Upper lobe of left lung (tissue), 4 donors: Measurements from ENCODE around the gene ME3.

Experiments used
- POLR2A ChIP-seq, 4 donors: fragments of 450-650 bp; IDR thresholded peaks; one replicate each; pipeline ENCODE4 v1.5.1; 2016 to 2017; ENCODE audit warnings: antibody characterized with exemption in 4 of 4, mild to moderate bottlenecking in 2 of 4
- POLR2AphosphoS5 ChIP-seq, 2 donors: sonication (generic); formaldehyde crosslinking; IDR thresholded peaks; one replicate each; pipeline ENCODE4 v1.5.1; 2017; ENCODE audit warnings: antibody characterized with exemption in 2 of 2
- TF ChIP-seq, protein P1 (sequence below), 6 experiments: fragments of 450-650 bp in 4 of 6; fragments of 200-600 bp in 2 of 6; sonication (generic) in 2 of 6; IDR thresholded peaks; one replicate each; pipeline ENCODE4 v1.5.1; 2016 to 2019; ENCODE audit warnings: antibody characterized with exemption in 6 of 6

DNA sequence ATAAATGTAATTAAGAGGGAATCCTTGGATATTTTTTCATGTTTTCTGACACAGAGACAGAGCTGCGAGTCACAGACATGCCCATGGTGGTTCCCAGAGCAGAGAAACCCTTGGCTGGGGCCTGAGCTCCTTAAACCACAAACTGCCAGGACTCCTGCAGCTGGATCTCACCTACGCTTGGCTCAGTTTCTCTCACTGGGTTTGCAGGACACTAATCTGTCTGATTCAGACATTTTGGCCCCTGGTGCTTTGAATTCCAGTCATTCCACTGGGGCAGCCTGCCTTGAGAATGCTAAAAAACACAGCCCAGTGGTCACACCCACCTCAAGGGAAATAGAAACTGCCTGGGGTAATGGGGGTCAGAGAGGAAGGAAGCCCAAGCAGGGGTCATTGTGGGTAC is 175.1 kb downstream of the ME3 start:
- TF ChIP-seq, protein P1, sequence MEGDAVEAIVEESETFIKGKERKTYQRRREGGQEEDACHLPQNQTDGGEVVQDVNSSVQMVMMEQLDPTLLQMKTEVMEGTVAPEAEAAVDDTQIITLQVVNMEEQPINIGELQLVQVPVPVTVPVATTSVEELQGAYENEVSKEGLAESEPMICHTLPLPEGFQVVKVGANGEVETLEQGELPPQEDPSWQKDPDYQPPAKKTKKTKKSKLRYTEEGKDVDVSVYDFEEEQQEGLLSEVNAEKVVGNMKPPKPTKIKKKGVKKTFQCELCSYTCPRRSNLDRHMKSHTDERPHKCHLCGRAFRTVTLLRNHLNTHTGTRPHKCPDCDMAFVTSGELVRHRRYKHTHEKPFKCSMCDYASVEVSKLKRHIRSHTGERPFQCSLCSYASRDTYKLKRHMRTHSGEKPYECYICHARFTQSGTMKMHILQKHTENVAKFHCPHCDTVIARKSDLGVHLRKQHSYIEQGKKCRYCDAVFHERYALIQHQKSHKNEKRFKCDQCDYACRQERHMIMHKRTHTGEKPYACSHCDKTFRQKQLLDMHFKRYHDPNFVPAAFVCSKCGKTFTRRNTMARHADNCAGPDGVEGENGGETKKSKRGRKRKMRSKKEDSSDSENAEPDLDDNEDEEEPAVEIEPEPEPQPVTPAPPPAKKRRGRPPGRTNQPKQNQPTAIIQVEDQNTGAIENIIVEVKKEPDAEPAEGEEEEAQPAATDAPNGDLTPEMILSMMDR (IDR thresholded peaks at IDR 0.05), result no peak
- no peak for TF ChIP-seq POLR2AphosphoS5 (IDR thresholded peaks at IDR 0.05)
- TF ChIP-seq POLR2A (IDR thresholded peaks at IDR 0.05), result no peak
